ENCODE data around the gene ARHGEF35.
"Not testable (repeated sequence)": the region's sequence is repeated elsewhere in the genome, so short reads cannot be mapped to it uniquely, and the experiment has no call there.

ARHGEF35 gene

GRCh38 chr7:144195212-144195872 lies at the start of gene ARHGEF35:
Gene ARHGEF35 (minus strand): TSS chr7:144195833. CDS start chr7:144188383, 7,450 bp downstream.
- H3K9me3 ChIP-seq (ENCODE audit: control insufficient read depth, insufficient read depth, low read depth, low read length); H3K4me3 ChIP-seq (ENCODE audit: low read depth, low read length); H3K27me3 ChIP-seq (ENCODE audit: control insufficient read depth, insufficient read depth, low read length); H3K27ac ChIP-seq (ENCODE audit: low read depth, low read length); H3K36me3 ChIP-seq (ENCODE audit: control insufficient read depth, insufficient read depth, low read length); H3K9ac ChIP-seq (ENCODE audit: low read length); H3K4me1 ChIP-seq (ENCODE audit: control insufficient read depth, insufficient read depth, low read length): not testable (repeated sequence)

GRCh38 chr7:144245372-144245771 lies 49.7 kb upstream of the ARHGEF35 start:
- H3K27ac ChIP-seq (ENCODE audit: low read depth, low read length); H3K9me3 ChIP-seq (ENCODE audit: control insufficient read depth, insufficient read depth, low read depth, low read length); H3K27me3 ChIP-seq (ENCODE audit: control insufficient read depth, insufficient read depth, low read length); H3K4me3 ChIP-seq (ENCODE audit: low read depth, low read length); H3K36me3 ChIP-seq (ENCODE audit: control insufficient read depth, insufficient read depth, low read length); H3K9ac ChIP-seq (ENCODE audit: low read length); H3K4me1 ChIP-seq (ENCODE audit: control insufficient read depth, insufficient read depth, low read length): not testable (repeated sequence)

GRCh38 chr7:144239365-144239764 lies 43.7 kb upstream of the ARHGEF35 start, which contains the start of gene OR2A42:
Gene OR2A42 (minus strand): TSS chr7:144239605. CDS start chr7:144232843, 6,762 bp downstream.
- H3K27ac ChIP-seq (ENCODE audit: low read depth, low read length); H3K9me3 ChIP-seq (ENCODE audit: control insufficient read depth, insufficient read depth, low read depth, low read length); H3K9ac ChIP-seq (ENCODE audit: low read length); H3K36me3 ChIP-seq (ENCODE audit: control insufficient read depth, insufficient read depth, low read length); H3K4me1 ChIP-seq (ENCODE audit: control insufficient read depth, insufficient read depth, low read length); H3K4me3 ChIP-seq (ENCODE audit: low read depth, low read length); H3K27me3 ChIP-seq (ENCODE audit: control insufficient read depth, insufficient read depth, low read length): not testable (repeated sequence)

GRCh38 chr7:144238530-144239082 lies 43.0 kb upstream of the ARHGEF35 start:
- not testable (repeated sequence) for H3K9me3 ChIP-seq (ENCODE audit: control insufficient read depth, insufficient read depth, low read depth, low read length); H3K27me3 ChIP-seq (ENCODE audit: control insufficient read depth, insufficient read depth, low read length); H3K4me1 ChIP-seq (ENCODE audit: control insufficient read depth, insufficient read depth, low read length); H3K9ac ChIP-seq (ENCODE audit: low read length); H3K36me3 ChIP-seq (ENCODE audit: control insufficient read depth, insufficient read depth, low read length); H3K4me3 ChIP-seq (ENCODE audit: low read depth, low read length); H3K27ac ChIP-seq (ENCODE audit: low read depth, low read length)

GRCh38 chr7:144233039-144233438 lies 37.4 kb upstream of the ARHGEF35 start:
- not testable (repeated sequence) for H3K27me3 ChIP-seq (ENCODE audit: control insufficient read depth, insufficient read depth, low read length); H3K9ac ChIP-seq (ENCODE audit: low read length); H3K9me3 ChIP-seq (ENCODE audit: control insufficient read depth, insufficient read depth, low read depth, low read length); H3K36me3 ChIP-seq (ENCODE audit: control insufficient read depth, insufficient read depth, low read length); H3K4me3 ChIP-seq (ENCODE audit: low read depth, low read length); H3K4me1 ChIP-seq (ENCODE audit: control insufficient read depth, insufficient read depth, low read length); H3K27ac ChIP-seq (ENCODE audit: low read depth, low read length)

- not testable (repeated sequence) for H3K27ac ChIP-seq (ENCODE audit: low read depth, low read length); H3K36me3 ChIP-seq (ENCODE audit: control insufficient read depth, insufficient read depth, low read length); H3K4me3 ChIP-seq (ENCODE audit: low read depth, low read length); H3K9me3 ChIP-seq (ENCODE audit: control insufficient read depth, insufficient read depth, low read depth, low read length); H3K27me3 ChIP-seq (ENCODE audit: control insufficient read depth, insufficient read depth, low read length); H3K9ac ChIP-seq (ENCODE audit: low read length); H3K4me1 ChIP-seq (ENCODE audit: control insufficient read depth, insufficient read depth, low read length)
These were observed 35.4 kb upstream of the ARHGEF35 start for GRCh38 chr7:144231027-144231426.

- not testable (repeated sequence) for H3K27ac ChIP-seq (ENCODE audit: low read depth, low read length); H3K4me3 ChIP-seq (ENCODE audit: low read depth, low read length); H3K9ac ChIP-seq (ENCODE audit: low read length); H3K36me3 ChIP-seq (ENCODE audit: control insufficient read depth, insufficient read depth, low read length); H3K4me1 ChIP-seq (ENCODE audit: control insufficient read depth, insufficient read depth, low read length); H3K9me3 ChIP-seq (ENCODE audit: control insufficient read depth, insufficient read depth, low read depth, low read length); H3K27me3 ChIP-seq (ENCODE audit: control insufficient read depth, insufficient read depth, low read length)
These were observed 33.2 kb upstream of the ARHGEF35 start for GRCh38 chr7:144228810-144229209.

- H3K36me3 ChIP-seq (ENCODE audit: control insufficient read depth, insufficient read depth, low read length); H3K4me3 ChIP-seq (ENCODE audit: low read depth, low read length); H3K27me3 ChIP-seq (ENCODE audit: control insufficient read depth, insufficient read depth, low read length); H3K9me3 ChIP-seq (ENCODE audit: control insufficient read depth, insufficient read depth, low read depth, low read length); H3K27ac ChIP-seq (ENCODE audit: low read depth, low read length); H3K9ac ChIP-seq (ENCODE audit: low read length); H3K4me1 ChIP-seq (ENCODE audit: control insufficient read depth, insufficient read depth, low read length): not testable (repeated sequence)
These were observed 31.2 kb upstream of the ARHGEF35 start for GRCh38 chr7:144226866-144227265.

GRCh38 chr7:144223675-144224074 lies 28.0 kb upstream of the ARHGEF35 start:
- not testable (repeated sequence) for H3K9ac ChIP-seq (ENCODE audit: low read length); H3K27ac ChIP-seq (ENCODE audit: low read depth, low read length); H3K4me3 ChIP-seq (ENCODE audit: low read depth, low read length); H3K4me1 ChIP-seq (ENCODE audit: control insufficient read depth, insufficient read depth, low read length); H3K9me3 ChIP-seq (ENCODE audit: control insufficient read depth, insufficient read depth, low read depth, low read length); H3K27me3 ChIP-seq (ENCODE audit: control insufficient read depth, insufficient read depth, low read length); H3K36me3 ChIP-seq (ENCODE audit: control insufficient read depth, insufficient read depth, low read length)

GRCh38 chr7:144220531-144220930 lies 24.9 kb upstream of the ARHGEF35 start:
- H3K9me3 ChIP-seq (ENCODE audit: control insufficient read depth, insufficient read depth, low read depth, low read length); H3K27me3 ChIP-seq (ENCODE audit: control insufficient read depth, insufficient read depth, low read length); H3K27ac ChIP-seq (ENCODE audit: low read depth, low read length); H3K4me3 ChIP-seq (ENCODE audit: low read depth, low read length); H3K9ac ChIP-seq (ENCODE audit: low read length); H3K36me3 ChIP-seq (ENCODE audit: control insufficient read depth, insufficient read depth, low read length); H3K4me1 ChIP-seq (ENCODE audit: control insufficient read depth, insufficient read depth, low read length): not testable (repeated sequence)

- not testable (repeated sequence) for H3K27ac ChIP-seq (ENCODE audit: low read depth, low read length); H3K9me3 ChIP-seq (ENCODE audit: control insufficient read depth, insufficient read depth, low read depth, low read length); H3K27me3 ChIP-seq (ENCODE audit: control insufficient read depth, insufficient read depth, low read length); H3K36me3 ChIP-seq (ENCODE audit: control insufficient read depth, insufficient read depth, low read length); H3K9ac ChIP-seq (ENCODE audit: low read length); H3K4me1 ChIP-seq (ENCODE audit: control insufficient read depth, insufficient read depth, low read length); H3K4me3 ChIP-seq (ENCODE audit: low read depth, low read length)
These were observed 23.5 kb upstream of the ARHGEF35 start for GRCh38 chr7:144219149-144219548.

- not testable (repeated sequence) for H3K36me3 ChIP-seq (ENCODE audit: control insufficient read depth, insufficient read depth, low read length); H3K27ac ChIP-seq (ENCODE audit: low read depth, low read length); H3K9me3 ChIP-seq (ENCODE audit: control insufficient read depth, insufficient read depth, low read depth, low read length); H3K4me1 ChIP-seq (ENCODE audit: control insufficient read depth, insufficient read depth, low read length); H3K4me3 ChIP-seq (ENCODE audit: low read depth, low read length); H3K27me3 ChIP-seq (ENCODE audit: control insufficient read depth, insufficient read depth, low read length); H3K9ac ChIP-seq (ENCODE audit: low read length)
These were observed 22.9 kb upstream of the ARHGEF35 start for GRCh38 chr7:144218581-144218980.

All from HUES6 (cell line).